Epithelial cell of esophagus (primary cell): ENCODE data around the gene ANKRD44.

Source experiments
- DNase-seq: peaks from one replicate; pipeline ENCODE4 v3.0.0; 2010; ENCODE audit warnings: low read depth
- H3K4me3 ChIP-seq: 2 replicates; pipeline ENCODE4 v1.5.1; 2011; ENCODE audit warnings: mild to moderate bottlenecking, low read length, control low read depth
- TF ChIP-seq, protein P1 (sequence below): IDR thresholded peaks from 2 replicates; pipeline ENCODE4 v1.5.1; 2011; ENCODE audit warnings: low read depth, mild to moderate bottlenecking, low read length, control low read depth, inconsistent platforms; ENCODE audit not compliant: insufficient read depth; ENCODE audit errors: missing control alignments

The ANKRD44 gene

DNA sequence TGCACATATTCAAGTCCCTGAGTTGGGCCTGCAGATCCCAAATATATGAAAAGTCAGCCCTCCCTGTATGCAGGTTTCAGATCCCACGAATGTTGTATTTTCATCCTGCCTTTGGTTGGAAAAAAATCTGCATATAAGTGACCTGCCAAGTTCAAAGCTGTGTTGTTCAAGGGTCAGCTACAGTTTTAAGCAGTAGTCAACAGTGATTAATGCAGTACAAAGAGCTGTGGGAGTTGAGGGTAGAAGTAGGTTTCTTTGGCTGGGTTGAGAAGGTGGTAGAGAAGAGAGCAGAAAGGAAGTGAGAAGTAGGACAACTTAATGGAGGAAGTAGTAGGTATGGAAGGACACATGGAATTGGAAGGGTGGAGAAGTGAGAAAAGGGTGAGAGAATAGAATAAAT, 127.9 kb downstream of the ANKRD44 start:
- TF ChIP-seq, protein P1, sequence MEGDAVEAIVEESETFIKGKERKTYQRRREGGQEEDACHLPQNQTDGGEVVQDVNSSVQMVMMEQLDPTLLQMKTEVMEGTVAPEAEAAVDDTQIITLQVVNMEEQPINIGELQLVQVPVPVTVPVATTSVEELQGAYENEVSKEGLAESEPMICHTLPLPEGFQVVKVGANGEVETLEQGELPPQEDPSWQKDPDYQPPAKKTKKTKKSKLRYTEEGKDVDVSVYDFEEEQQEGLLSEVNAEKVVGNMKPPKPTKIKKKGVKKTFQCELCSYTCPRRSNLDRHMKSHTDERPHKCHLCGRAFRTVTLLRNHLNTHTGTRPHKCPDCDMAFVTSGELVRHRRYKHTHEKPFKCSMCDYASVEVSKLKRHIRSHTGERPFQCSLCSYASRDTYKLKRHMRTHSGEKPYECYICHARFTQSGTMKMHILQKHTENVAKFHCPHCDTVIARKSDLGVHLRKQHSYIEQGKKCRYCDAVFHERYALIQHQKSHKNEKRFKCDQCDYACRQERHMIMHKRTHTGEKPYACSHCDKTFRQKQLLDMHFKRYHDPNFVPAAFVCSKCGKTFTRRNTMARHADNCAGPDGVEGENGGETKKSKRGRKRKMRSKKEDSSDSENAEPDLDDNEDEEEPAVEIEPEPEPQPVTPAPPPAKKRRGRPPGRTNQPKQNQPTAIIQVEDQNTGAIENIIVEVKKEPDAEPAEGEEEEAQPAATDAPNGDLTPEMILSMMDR: no peak
- DNase-seq: no peak

DNA sequence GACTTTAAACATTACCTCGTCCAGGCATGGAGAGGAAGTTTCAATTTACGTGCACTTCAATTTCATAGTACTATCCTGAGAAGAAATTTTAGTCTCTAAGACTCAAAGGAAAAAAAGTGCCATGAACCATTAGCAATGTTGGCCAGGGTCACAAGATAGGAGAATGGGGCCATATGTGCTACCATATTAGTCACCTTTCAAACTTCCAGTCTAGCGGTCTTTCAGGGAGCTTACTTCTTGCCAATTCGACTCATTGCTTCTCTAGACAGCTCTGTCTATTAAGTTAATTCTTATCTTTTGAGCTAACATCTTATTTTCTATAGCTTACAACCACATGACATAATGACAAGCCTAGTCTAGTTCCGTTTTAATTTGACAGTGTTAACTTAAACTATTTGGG, 129.1 kb downstream of the ANKRD44 start:
- H3K4me3 ChIP-seq: no peak overlapping the region
- DNase-seq: no peak
- TF ChIP-seq, protein P1: no peak

More for the DNA sequence above, 127.9 kb downstream of the ANKRD44 start:
- no peak overlapping the region for H3K4me3 ChIP-seq

DNA sequence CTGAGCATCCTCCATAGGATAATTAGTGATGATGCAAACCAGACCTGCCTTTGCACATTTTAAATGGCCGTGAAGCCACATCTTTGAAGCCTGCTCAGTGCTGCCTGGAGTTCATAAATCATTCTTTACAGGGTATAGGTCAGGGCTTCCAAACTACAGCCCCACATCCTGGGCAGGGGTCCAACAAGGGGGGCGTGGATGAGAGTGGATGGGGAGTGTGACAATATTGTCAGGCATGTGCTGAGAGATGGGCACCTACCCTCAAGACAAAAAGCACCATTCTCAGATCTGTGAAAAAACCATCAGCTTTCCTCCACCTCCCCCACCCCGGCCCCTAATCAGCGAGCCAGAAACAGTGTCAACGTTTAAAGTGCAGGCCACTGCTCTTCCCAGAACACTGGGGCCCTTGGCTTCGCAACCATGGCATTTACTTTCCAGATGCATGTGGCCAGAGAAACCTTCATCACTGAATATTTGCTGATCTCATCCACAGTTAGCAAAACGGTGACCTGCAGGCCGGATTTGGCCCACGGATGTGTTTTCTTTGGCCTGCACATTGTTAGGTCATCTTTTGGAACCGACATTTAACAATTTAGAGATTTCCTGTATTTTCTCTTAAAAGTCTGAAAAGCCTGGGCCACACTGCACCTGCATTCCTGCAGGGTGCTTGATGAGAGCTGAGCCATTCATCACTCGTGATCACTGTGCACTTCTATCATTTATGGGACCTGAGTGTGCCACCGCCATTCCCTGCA, 130.7 kb downstream of the ANKRD44 start:
- H3K4me3 ChIP-seq: no peak overlapping the region
- TF ChIP-seq, protein P1: no peak
- no peak for DNase-seq

DNA sequence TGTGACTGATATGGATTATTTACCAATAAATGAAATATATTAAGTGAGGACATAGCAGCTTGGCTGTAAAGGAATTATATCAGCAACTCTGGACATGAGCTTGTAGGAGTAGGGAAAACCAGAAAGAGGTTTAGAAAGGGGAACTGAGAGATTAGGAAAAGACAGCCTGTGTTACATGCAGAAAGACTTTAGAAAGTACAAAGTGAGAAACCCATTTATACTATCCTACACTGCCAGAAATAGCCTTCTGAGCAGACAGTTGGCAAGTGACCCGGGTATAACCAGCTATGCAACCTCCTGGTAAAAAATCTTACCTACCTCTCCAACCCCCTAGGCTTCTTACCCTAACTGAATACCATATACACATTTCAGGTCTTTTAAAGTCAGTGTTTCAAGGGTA, 134.1 kb downstream of the ANKRD44 start:
- H3K4me3 ChIP-seq: no peak overlapping the region
- DNase-seq: no peak
- TF ChIP-seq, protein P1: no peak

DNA sequence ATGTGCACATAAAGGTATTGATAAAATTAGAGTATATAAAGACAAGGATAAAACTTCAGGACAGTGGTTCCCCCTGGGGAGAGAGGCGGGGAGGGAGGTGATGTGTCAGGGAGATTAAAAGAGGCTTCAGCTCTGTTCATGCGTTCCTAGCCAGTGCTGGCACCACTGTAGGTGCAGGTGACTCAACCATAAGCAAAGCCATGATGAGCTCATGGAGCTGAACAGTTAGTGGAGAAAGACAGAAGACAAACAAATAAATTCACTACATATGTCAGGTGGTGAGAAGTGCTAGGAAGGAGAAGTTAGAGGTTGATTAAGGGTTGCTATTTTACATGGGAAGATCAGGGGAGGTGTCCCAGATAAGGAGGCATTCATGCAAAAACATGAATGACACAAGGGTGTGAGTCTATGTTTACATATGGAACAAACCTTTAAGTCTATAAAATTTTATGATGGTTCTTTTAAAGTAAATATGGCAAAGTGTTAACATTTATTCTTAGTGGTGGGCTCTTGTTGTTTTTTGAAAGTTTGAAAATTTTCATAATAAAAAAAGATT, 136.0 kb downstream of the ANKRD44 start:
- H3K4me3 ChIP-seq: no peak overlapping the region
- DNase-seq: peak; percentile 24
- TF ChIP-seq, protein P1: no peak

DNA sequence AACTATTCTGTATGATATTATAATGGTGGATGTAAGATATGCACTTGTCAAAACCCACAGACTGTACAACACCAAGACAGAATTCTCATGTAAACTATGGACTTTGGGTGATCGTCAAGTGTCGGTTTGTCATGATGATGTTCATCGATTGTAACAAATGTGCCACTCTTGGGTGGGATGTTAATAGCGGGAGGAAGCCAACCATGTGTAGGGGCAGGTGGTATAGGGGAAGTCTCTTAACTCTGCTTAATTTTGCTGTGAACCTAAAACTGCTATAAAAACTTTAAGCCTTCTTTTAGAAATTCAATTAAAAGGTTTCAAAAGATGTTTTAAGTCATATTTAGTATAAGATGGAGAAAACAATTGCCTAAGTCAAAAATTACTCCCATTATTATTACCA, 139.0 kb downstream of the ANKRD44 start:
- TF ChIP-seq, protein P1: no peak
- H3K4me3 ChIP-seq: no peak overlapping the region
- DNase-seq: no peak

DNA sequence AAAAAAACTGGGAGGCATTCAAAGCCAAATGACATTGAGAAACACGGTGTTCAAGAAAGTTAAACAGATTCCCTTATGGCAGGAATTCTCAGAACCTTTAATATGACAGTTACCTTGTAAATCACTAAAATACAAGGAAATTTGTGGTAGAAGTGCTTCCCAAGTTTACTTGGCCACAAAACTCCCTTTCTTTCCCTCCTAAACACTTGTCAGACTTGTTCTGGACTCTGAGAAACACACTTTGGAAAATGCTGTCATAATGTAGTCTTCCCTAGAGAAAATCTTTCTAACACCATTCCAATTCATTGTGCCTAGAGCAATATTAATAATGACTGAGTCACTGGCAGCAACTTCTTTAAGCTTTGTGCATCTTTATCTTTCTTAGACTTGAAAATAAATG, 140.4 kb downstream of the ANKRD44 start:
- DNase-seq: peak; percentile 79
- TF ChIP-seq, protein P1: no peak
- no peak overlapping the region for H3K4me3 ChIP-seq
